ENCODE measurements around the gene NSMCE4A. TPM values are rescaled to one million over a fixed set of nuclear protein-coding genes. Genes with fewer than 3 reads are reported as not detected.

The NSMCE4A gene
- total RNA-seq, 1 experiment from 2014 or later, result 72.2 TPM

DNA sequence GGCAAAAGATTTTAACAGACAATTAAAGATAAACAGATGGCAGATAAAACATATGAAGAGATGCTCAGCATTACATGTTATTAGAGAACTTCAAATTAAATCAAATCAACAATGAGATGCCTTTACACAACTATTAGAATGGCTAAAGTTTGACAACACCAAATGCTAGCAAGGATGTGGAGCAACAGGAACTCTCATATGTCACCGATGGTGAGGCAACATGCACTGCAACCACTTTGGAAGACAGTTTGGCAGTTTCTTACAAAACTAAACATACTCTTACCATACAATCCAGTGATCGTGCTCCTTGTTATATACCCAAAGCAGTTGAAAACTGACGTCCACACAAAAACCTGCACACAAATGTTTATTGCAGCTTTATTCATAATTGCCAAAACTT lies 33.5 kb downstream of the NSMCE4A start:
- no peaks in the 10 kb centered on the region for H3K36me3 ChIP-seq (ENCODE audit: control insufficient read depth, insufficient read depth, low read length)
- peaks cover 10% of the 10 kb centered on the region; the same call in 1 of the 2 replicates for H3K4me1 ChIP-seq (ENCODE audit: control insufficient read depth, insufficient read depth, low read length)
- H3K27ac ChIP-seq (ENCODE audit: low read length), result no peak overlapping the region
- ATAC-seq, result no peak
- intact Hi-C loops (cut with micrococcal nuclease; ENCODE audit: unreplicated experiment) (no loop called here), in situ Hi-C loops (cut with HindIII; ENCODE audit: low pct_unique_long_range_greater_than_20kb, low sequenced_read_pairs) (no loop called here)
- TF ChIP-seq SIN3A (IDR thresholded peaks at IDR 0.05; ENCODE audit: borderline replicate concordance, insufficient read depth, low read depth, low read length) (no peak), REST (IDR thresholded peaks at IDR 0.05; ENCODE audit: insufficient read depth in 1 of 2, low read depth in 2 of 2, low read length in 1 of 2) (no peak), POLR2AphosphoS5 (IDR thresholded peaks at IDR 0.05; ENCODE audit: low read depth, low read length) (no peak), TCF7L2 (IDR thresholded peaks at IDR 0.05; ENCODE audit: low read depth, low read length) (no peak)
- TF ChIP-seq, protein P1, sequence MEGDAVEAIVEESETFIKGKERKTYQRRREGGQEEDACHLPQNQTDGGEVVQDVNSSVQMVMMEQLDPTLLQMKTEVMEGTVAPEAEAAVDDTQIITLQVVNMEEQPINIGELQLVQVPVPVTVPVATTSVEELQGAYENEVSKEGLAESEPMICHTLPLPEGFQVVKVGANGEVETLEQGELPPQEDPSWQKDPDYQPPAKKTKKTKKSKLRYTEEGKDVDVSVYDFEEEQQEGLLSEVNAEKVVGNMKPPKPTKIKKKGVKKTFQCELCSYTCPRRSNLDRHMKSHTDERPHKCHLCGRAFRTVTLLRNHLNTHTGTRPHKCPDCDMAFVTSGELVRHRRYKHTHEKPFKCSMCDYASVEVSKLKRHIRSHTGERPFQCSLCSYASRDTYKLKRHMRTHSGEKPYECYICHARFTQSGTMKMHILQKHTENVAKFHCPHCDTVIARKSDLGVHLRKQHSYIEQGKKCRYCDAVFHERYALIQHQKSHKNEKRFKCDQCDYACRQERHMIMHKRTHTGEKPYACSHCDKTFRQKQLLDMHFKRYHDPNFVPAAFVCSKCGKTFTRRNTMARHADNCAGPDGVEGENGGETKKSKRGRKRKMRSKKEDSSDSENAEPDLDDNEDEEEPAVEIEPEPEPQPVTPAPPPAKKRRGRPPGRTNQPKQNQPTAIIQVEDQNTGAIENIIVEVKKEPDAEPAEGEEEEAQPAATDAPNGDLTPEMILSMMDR (IDR thresholded peaks at IDR 0.05), result no peak
- BruUV-seq (replicated peaks), result no TSS peak
- no peaks in the 10 kb centered on the region for H3K27me3 ChIP-seq (ENCODE audit: control insufficient read depth, insufficient read depth, low read length)
- POLR2A ChIA-PET, result no interaction called here
- H3K9me3 ChIP-seq (ENCODE audit: control insufficient read depth, insufficient read depth, low read depth, low read length), result no peaks in the 10 kb centered on the region
- CTCF ChIA-PET, result no interaction called here
- no peak overlapping the region for H3K4me3 ChIP-seq (ENCODE audit: low read depth in 2 of 2, low read length in 2 of 2)
- DNase-seq (ENCODE audit: low read depth, low spot score), result no peak

GRCh38 chr10:121936295-121936694 lies 38.7 kb downstream of the NSMCE4A start:
- no peak for TF ChIP-seq SIN3A (IDR thresholded peaks at IDR 0.05; ENCODE audit: borderline replicate concordance, insufficient read depth, low read depth, low read length)
- TF ChIP-seq, protein P1 (IDR thresholded peaks at IDR 0.05), result no peak
- no peak for TF ChIP-seq REST (IDR thresholded peaks at IDR 0.05; ENCODE audit: insufficient read depth in 1 of 2, low read depth in 2 of 2, low read length in 1 of 2)
- no peak for TF ChIP-seq TCF7L2 (IDR thresholded peaks at IDR 0.05; ENCODE audit: low read depth, low read length)
- TF ChIP-seq POLR2AphosphoS5 (IDR thresholded peaks at IDR 0.05; ENCODE audit: low read depth, low read length), result no peak
- no TSS peak for BruUV-seq (replicated peaks)
- no peak for ATAC-seq
- intact Hi-C loops (cut with micrococcal nuclease; ENCODE audit: unreplicated experiment), result no loop called here
- Histone ChIP-seq H3K4me3 (ENCODE audit: low read depth in 2 of 2, low read length in 2 of 2) (no peak overlapping the region), H3K9me3 (ENCODE audit: control insufficient read depth, insufficient read depth, low read depth, low read length) (no peaks in the 10 kb centered on the region), H3K4me1 (ENCODE audit: control insufficient read depth, insufficient read depth, low read length) (no peaks in the 10 kb centered on the region), H3K27me3 (ENCODE audit: control insufficient read depth, insufficient read depth, low read length) (no peaks in the 10 kb centered on the region), H3K36me3 (ENCODE audit: control insufficient read depth, insufficient read depth, low read length) (no peaks in the 10 kb centered on the region), H3K27ac (ENCODE audit: low read length) (peak overlapping the region; percentile 3; the same call in 1 of the 2 replicates)
- POLR2A ChIA-PET, result interaction anchor here (0.6 kb wide), 1 partner anchor 177 kb away, joined by 4 read pairs; no protein-coding TSS in a partner anchor
- DNase-seq (ENCODE audit: low read depth, low spot score), result no peak
- CTCF ChIA-PET, result no interaction called here
- in situ Hi-C loops (cut with HindIII; ENCODE audit: low pct_unique_long_range_greater_than_20kb, low sequenced_read_pairs), result no loop called here
